HEK293 (cell line): ENCODE measurements around the gene EPM2AIP1.

Source experiments
- CTCF ChIA-PET: fragments of 350-600 bp; formaldehyde crosslinking; extraction: SDS; loops from one replicate; lab custom pipeline; 2021; ENCODE audit warnings: antibody characterized with exemption; lab: Yijun Ruan, JAX
- POLR2A ChIA-PET: fragments of 300-600 bp; formaldehyde crosslinking; extraction: SDS; loops from one replicate; lab custom pipeline; 2020; ENCODE audit warnings: antibody characterized with exemption, inconsistent platforms; lab: Yijun Ruan, JAX
- H3K27ac ChIP-seq: fragments of 200-500 bp; sonication (Bioruptor generic); 2 replicates; pipeline ENCODE4 v1.5.1; 2014; ENCODE audit warnings: low read depth, low read length, control low read depth, inconsistent platforms; ENCODE audit errors: extremely low read depth
- H3K36me3 ChIP-seq, 2 experiments: fragments of 200-500 bp in 1 of 2; sonication (Bioruptor generic) in 1 of 2; 1 replicate in 1 of 2; 2 replicates in 1 of 2; pipeline ENCODE4 v1.5.1; 2014 to 2017; ENCODE audit warnings: inconsistent platforms in 2 of 2, low read length in 2 of 2; ENCODE audit not compliant: control insufficient read depth in 2 of 2, insufficient read depth in 1 of 2
- H3K4me1 ChIP-seq: fragments of 200-500 bp; sonication (Bioruptor generic); 2 replicates; pipeline ENCODE4 v1.5.1; 2014; ENCODE audit warnings: mild to moderate bottlenecking, low read length, inconsistent platforms; ENCODE audit not compliant: control insufficient read depth, insufficient read depth
- H3K4me3 ChIP-seq: 2 replicates; pipeline ENCODE4 v1.5.1; 2011; ENCODE audit warnings: low read depth, mild to moderate bottlenecking, control low read depth, low read length, moderate library complexity
- H3K9me3 ChIP-seq: fragments of 200-500 bp; sonication (Bioruptor generic); 2 replicates; pipeline ENCODE4 v1.5.1; 2014; ENCODE audit warnings: low read depth, low read length, inconsistent platforms; ENCODE audit not compliant: control insufficient read depth, insufficient read depth
- BCL11B ChIP-seq: fragments of 450-650 bp; formaldehyde crosslinking; IDR thresholded peaks from 2 replicates; pipeline ENCODE4 v1.5.1; 2016; ENCODE audit warnings: low read depth, missing biosample characterization, missing genetic modification characterization
- GLI2 ChIP-seq: fragments of 450-650 bp; formaldehyde crosslinking; IDR thresholded peaks from 2 replicates; pipeline ENCODE4; 2017; ENCODE audit warnings: missing biosample characterization, missing genetic modification characterization, low read depth, borderline replicate concordance
- GLI4 ChIP-seq: fragments of 450-650 bp; formaldehyde crosslinking; IDR thresholded peaks from 2 replicates; pipeline ENCODE4 v1.5.1; 2016; ENCODE audit warnings: missing biosample characterization, missing genetic modification characterization
- MEIS1 ChIP-seq: sonication (generic); formaldehyde crosslinking; IDR thresholded peaks from 2 replicates; pipeline ENCODE4 v1.8.1; 2022; ENCODE audit warnings: missing genetic modification reagents, mild to moderate bottlenecking, borderline replicate concordance
- SALL2 ChIP-seq: fragments of 450-650 bp; formaldehyde crosslinking; IDR thresholded peaks from 2 replicates; pipeline ENCODE4 v1.5.0; 2017; ENCODE audit warnings: missing biosample characterization, mild to moderate bottlenecking, missing genetic modification characterization, borderline replicate concordance
- SP3 ChIP-seq: fragments of 450-650 bp; formaldehyde crosslinking; IDR thresholded peaks from 2 replicates; pipeline ENCODE4 v1.5.1; 2016; ENCODE audit warnings: missing biosample characterization, missing genetic modification characterization
- SP7 ChIP-seq: fragments of 450-650 bp; formaldehyde crosslinking; IDR thresholded peaks from 2 replicates; pipeline ENCODE4 v1.5.1; 2016; ENCODE audit warnings: missing biosample characterization, missing genetic modification characterization
- ZBTB20 ChIP-seq: fragments of 450-650 bp; formaldehyde crosslinking; IDR thresholded peaks from 2 replicates; pipeline ENCODE4 v1.5.1; 2016; ENCODE audit warnings: missing biosample characterization, missing genetic modification characterization
- ZNF138 ChIP-seq: fragments of 450-650 bp; formaldehyde crosslinking; IDR thresholded peaks from 2 replicates; pipeline ENCODE4 v1.5.1; 2016; ENCODE audit warnings: missing biosample characterization, missing genetic modification characterization, borderline replicate concordance
- ZNF16 ChIP-seq: fragments of 450-650 bp; formaldehyde crosslinking; IDR thresholded peaks from 2 replicates; pipeline ENCODE4 v1.5.1; 2016; ENCODE audit warnings: low read depth, missing biosample characterization, missing genetic modification characterization
- ZNF2 ChIP-seq: fragments of 450-650 bp; formaldehyde crosslinking; IDR thresholded peaks from 2 replicates; pipeline ENCODE4 v1.5.1; 2016; ENCODE audit warnings: missing biosample characterization, missing genetic modification characterization
- ZNF223 ChIP-seq: fragments of 450-650 bp; formaldehyde crosslinking; IDR thresholded peaks from 2 replicates; pipeline ENCODE4 v1.5.1; 2016; ENCODE audit warnings: missing biosample characterization, missing genetic modification characterization
- ZNF239 ChIP-seq: fragments of 450-650 bp; formaldehyde crosslinking; IDR thresholded peaks from 2 replicates; pipeline ENCODE4 v1.5.1; 2016; ENCODE audit warnings: missing biosample characterization, missing genetic modification characterization
- ZNF335 ChIP-seq: fragments of 450-650 bp; formaldehyde crosslinking; conservative IDR thresholded peaks from 2 replicates; pipeline ENCODE4 v1.5.1; 2016; ENCODE audit warnings: missing biosample characterization, missing genetic modification characterization
- ZNF423 ChIP-seq: fragments of 450-650 bp; formaldehyde crosslinking; IDR thresholded peaks from 2 replicates; pipeline ENCODE4 v1.5.1; 2016; ENCODE audit warnings: missing biosample characterization, missing genetic modification characterization
- ZNF433 ChIP-seq: fragments of 450-650 bp; formaldehyde crosslinking; IDR thresholded peaks from 2 replicates; pipeline ENCODE4 v1.5.1; 2016; ENCODE audit warnings: missing biosample characterization, missing genetic modification characterization, low read depth
- ZNF518A ChIP-seq: fragments of 450-650 bp; formaldehyde crosslinking; conservative IDR thresholded peaks from 2 replicates; pipeline ENCODE4 v1.5.1; 2016; ENCODE audit warnings: low read depth, missing biosample characterization, missing genetic modification characterization
- ZNF580 ChIP-seq: fragments of 450-650 bp; formaldehyde crosslinking; IDR thresholded peaks from 2 replicates; pipeline ENCODE4 v1.5.1; 2016; ENCODE audit warnings: missing biosample characterization, missing genetic modification characterization
- ZNF585B ChIP-seq: fragments of 450-650 bp; formaldehyde crosslinking; IDR thresholded peaks from 2 replicates; pipeline ENCODE4 v1.5.1; 2016; ENCODE audit warnings: missing biosample characterization, missing genetic modification characterization
- ZNF610 ChIP-seq: fragments of 450-650 bp; formaldehyde crosslinking; IDR thresholded peaks from 2 replicates; pipeline ENCODE4 v1.5.1; 2016; ENCODE audit warnings: missing biosample characterization, missing genetic modification characterization, borderline replicate concordance
- ZNF639 ChIP-seq: fragments of 450-650 bp; formaldehyde crosslinking; IDR thresholded peaks from 2 replicates; pipeline ENCODE4 v1.5.1; 2016; ENCODE audit warnings: missing biosample characterization, missing genetic modification characterization
- ZNF677 ChIP-seq: fragments of 450-650 bp; IDR thresholded peaks from 2 replicates; pipeline ENCODE4 v1.5.0; 2018; ENCODE audit warnings: missing biosample characterization, mild to moderate bottlenecking, missing genetic modification characterization, moderate library complexity
- ZNF701 ChIP-seq: fragments of 450-650 bp; formaldehyde crosslinking; IDR thresholded peaks from 2 replicates; pipeline ENCODE4 v1.5.1; 2016; ENCODE audit warnings: missing biosample characterization, missing genetic modification characterization
- ZNF704 ChIP-seq: fragments of 450-650 bp; formaldehyde crosslinking; IDR thresholded peaks from 2 replicates; pipeline ENCODE4 v1.5.1; 2016; ENCODE audit warnings: missing biosample characterization, missing genetic modification characterization
- ZNF747 ChIP-seq: fragments of 450-650 bp; formaldehyde crosslinking; IDR thresholded peaks from 2 replicates; pipeline ENCODE4 v1.5.1; 2016; ENCODE audit warnings: missing biosample characterization, missing genetic modification characterization
- ZNF768 ChIP-seq: fragments of 450-650 bp; formaldehyde crosslinking; IDR thresholded peaks from 2 replicates; pipeline ENCODE4 v1.5.1; 2018; ENCODE audit warnings: missing biosample characterization, mild to moderate bottlenecking, missing genetic modification characterization
- ZSCAN5A ChIP-seq: fragments of 450-650 bp; formaldehyde crosslinking; IDR thresholded peaks from 2 replicates; pipeline ENCODE4 v1.5.1; 2016; ENCODE audit warnings: missing biosample characterization, missing genetic modification characterization

Gene EPM2AIP1

GRCh38 chr3:36942638-36943248 is 50.2 kb downstream of the EPM2AIP1 start:
- H3K4me1 ChIP-seq, result no peaks in the 10 kb centered on the region
- H3K36me3 ChIP-seq, result no peaks in the 10 kb centered on the region
- TF ChIP-seq ZNF138 (tag by site-specific recombination) (no peak), ZNF223 (tag by site-specific recombination) (no peak), ZNF747 (no peak), ZNF2 (tag by site-specific recombination) (no peak), ZNF704 (tag by site-specific recombination) (no peak), BCL11B (tag by site-specific recombination) (no peak), ZNF335 (tag by site-specific recombination) (no peak), ZNF16 (no peak), GLI4 (tag by site-specific recombination) (no peak), ZNF585B (tag by site-specific recombination) (no peak), ZNF610 (tag by site-specific recombination) (no peak), ZNF239 (no peak), GLI2 (no peak), ZNF423 (tag by site-specific recombination) (no peak), ZSCAN5A (tag by site-specific recombination) (no peak), ZNF518A (tag by site-specific recombination) (no peak), ZNF701 (tag by site-specific recombination) (no peak)
- ChIA-PET POLR2A (no interaction called here), CTCF (interaction anchor here (1.1 kb wide), 1 partner anchor 15 kb away, joined by 5 read pairs; no protein-coding TSS in a partner anchor)
- H3K27ac ChIP-seq, result no peak overlapping the region
- no peak overlapping the region for H3K4me3 ChIP-seq
- H3K9me3 ChIP-seq, result no peaks in the 10 kb centered on the region

- Histone ChIP-seq H3K27ac (no peak overlapping the region), H3K4me1 (no peaks in the 10 kb centered on the region), H3K36me3 (no peaks in the 10 kb centered on the region), H3K4me3 (no peak overlapping the region), H3K9me3 (no peaks in the 10 kb centered on the region)
- ChIA-PET CTCF (interaction anchor here (1.2 kb wide), 1 partner anchor 17 kb away, joined by 3 read pairs; no protein-coding TSS in a partner anchor), POLR2A (no interaction called here)
- TF ChIP-seq SP3 (tag by site-specific recombination), result no peak
- TF ChIP-seq ZNF639, result no peak
- no peak for TF ChIP-seq ZNF677
- TF ChIP-seq ZNF580 (tag by site-specific recombination), result no peak
- TF ChIP-seq ZNF768 (tag by site-specific recombination), result no peak
- no peak for TF ChIP-seq ZBTB20 (tag by site-specific recombination)
- no peak for TF ChIP-seq ZNF433 (tag by site-specific recombination)
- no peak for TF ChIP-seq SP7 (tag by site-specific recombination)
- TF ChIP-seq MEIS1 (CRISPR knock-in tag), result no peak
- no peak for TF ChIP-seq SALL2 (tag by site-specific recombination)
Measured at GRCh38 chr3:36941658-36942057, 51.3 kb downstream of the EPM2AIP1 start.
